NCI-H1048 (cell line): ENCODE measurements around the gene PCSK4.
"Not testable (repeated sequence)": the region's sequence is repeated elsewhere in the genome, so short reads cannot be mapped to it uniquely, and the experiment has no call there.

Experiments used
- DNase-seq: peaks from one replicate; lab custom pipeline; 2025; lab: John Stamatoyannopoulos, UW

The PCSK4 gene

GRCh38 chr19:1490311-1491113 is at the start of gene PCSK4:
TSS of gene PCSK4 (minus strand) at chr19:1490350. CDS start at chr19:1490346, 4 bp downstream.
- DNase-seq: peak; percentile 99

DNA sequence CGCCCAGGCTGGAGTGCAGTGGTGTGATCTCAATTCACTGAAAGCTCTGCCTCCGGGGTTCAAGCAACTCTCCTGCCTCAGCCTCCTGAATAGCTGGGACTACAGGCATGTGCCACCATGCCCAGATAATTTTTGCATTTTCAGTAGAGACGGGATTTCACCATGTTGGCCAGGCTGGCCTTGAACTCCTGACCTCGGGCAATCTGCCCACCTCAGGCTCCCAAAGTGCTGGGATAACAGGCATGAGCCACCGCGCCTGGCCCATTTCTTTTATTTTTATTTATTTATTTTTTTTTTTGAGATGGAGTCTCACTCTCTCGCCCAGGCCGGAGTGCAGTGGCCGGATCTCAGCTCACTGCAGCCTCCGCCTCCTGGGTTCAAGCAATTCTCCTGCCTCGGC is 49.6 kb upstream of the PCSK4 start:
- DNase-seq: not testable (repeated sequence)

- no peak for DNase-seq
Observed at GRCh38 chr19:1538978-1539377, 48.8 kb upstream of the PCSK4 start.

DNA sequence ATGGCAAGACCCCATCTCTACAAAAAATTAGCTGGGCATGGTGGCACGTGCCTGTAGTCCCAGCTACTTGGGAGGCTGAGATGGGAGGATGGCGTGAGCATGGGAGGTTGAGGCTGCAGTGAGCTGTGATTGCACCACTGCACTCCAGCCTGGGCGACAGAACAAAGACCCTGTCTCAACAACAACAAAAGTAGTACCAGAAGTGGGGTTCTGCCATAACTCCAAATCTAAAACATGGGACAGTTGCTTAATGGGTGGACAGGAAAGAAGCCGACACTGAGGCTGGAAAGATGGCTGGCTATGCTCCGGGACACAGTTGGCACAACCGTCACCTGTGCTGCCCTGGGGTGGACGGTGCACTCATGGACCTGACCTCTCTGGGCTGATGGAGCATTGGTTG is 45.5 kb upstream of the PCSK4 start:
- DNase-seq: not testable (repeated sequence)

DNA sequence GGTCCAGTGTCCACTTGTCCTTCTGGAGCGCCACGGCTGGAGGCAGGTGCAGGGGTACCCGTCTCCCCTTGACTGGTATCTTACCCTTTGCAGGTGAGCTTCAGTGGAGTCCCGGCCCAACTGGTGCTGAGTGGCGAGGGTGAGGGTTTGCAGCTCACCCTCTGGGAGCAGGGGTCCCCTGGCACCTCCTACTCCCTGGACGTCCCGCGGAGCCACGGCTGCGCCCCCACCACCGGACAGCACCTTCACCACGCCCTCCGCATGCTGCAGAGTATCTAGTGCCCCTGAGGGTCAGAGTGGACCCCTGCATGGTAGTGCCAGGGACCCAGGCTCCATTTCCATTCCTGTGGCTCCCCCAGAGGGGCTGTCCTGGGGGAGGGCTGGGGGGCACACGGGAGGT is 44.8 kb upstream of the PCSK4 start:
- no peak for DNase-seq

DNA sequence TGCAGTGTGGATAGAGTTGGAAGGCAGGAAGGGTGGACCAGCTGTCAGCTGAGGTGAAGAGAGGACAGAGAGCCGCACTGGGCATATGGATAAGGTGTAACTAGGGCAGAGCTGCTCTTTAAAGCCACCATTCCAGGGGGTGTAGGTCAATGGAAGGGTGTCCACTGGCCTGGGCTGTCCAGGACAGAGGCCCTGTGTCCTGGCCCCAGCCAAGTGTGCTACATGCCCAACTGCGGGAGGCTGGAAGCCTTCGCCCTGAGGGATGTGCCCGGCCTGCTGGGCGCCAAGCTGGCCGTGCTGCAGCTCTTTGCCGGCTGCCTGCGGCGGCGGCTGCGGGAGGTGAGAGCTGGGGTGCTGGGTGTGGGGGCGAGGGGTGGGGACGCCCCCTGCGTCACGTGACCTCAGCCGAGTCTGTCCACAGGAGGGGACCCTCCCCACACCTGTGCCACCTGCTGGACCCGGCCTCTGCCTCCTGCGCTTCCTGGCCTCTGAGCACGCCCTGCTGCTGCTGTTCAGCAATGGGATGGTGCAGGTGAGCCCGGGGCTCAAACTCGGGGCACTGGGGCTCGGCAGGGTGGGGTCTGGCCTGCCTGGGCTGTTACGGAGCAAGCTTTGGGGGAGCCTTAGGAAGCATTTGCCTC is 43.5 kb upstream of the PCSK4 start:
- DNase-seq: no peak

DNA sequence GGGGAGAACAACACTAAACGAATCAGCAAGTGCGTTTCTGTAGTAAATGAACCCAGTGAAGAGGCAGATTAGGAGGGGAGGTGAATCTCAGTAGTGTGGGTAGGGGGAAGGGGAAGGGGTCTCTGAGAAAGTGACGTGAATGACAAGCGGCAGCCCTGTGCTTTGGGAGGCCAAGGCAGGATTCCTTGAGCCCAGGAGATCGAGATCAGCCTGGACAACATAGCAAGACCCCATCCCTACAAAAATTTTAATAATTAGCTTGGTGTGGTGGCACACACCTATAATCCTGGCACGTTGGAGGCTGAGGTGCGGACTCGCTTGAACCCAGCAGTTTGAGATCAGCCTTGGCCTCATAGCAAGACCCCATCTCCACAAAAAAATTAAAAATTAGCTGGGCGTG is 41.9 kb upstream of the PCSK4 start:
- no peak for DNase-seq

- no peak for DNase-seq
Observed at GRCh38 chr19:1531587-1531986, 41.4 kb upstream of the PCSK4 start.

GRCh38 chr19:1530856-1531255 is 40.7 kb upstream of the PCSK4 start:
- not testable (repeated sequence) for DNase-seq

DNA sequence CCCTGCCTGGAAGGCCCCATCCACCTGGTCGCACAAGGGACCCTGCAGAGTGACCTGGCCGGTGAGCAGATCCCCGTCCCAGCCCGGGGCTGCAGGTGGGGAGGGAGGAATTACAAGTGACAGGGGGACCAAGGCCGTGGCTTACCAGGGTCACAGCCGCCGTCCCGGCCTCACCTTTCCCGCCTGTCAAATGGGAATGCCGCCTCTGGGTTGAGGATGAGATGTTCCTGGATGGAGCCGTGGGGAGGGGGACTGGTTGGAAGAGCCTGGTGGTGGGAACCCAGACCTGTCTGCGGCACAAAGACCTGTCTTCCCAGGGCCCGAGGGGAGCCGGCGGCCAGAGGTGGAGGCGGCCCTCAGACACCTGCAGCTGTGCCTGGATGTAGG is 39.3 kb upstream of the PCSK4 start:
- DNase-seq: no peak

- no peak for DNase-seq
Observed at GRCh38 chr19:1528596-1529429, 38.7 kb upstream of the PCSK4 start.

GRCh38 chr19:1527650-1528309 is 37.6 kb upstream of the PCSK4 start:
- DNase-seq: no peak

- no peak for DNase-seq
Observed at GRCh38 chr19:1526979-1527649, 37.0 kb upstream of the PCSK4 start.

- no peak for DNase-seq
Observed at GRCh38 chr19:1526066-1526778, 36.1 kb upstream of the PCSK4 start.

GRCh38 chr19:1525343-1525742 is 35.2 kb upstream of the PCSK4 start:
- no peak for DNase-seq

DNA sequence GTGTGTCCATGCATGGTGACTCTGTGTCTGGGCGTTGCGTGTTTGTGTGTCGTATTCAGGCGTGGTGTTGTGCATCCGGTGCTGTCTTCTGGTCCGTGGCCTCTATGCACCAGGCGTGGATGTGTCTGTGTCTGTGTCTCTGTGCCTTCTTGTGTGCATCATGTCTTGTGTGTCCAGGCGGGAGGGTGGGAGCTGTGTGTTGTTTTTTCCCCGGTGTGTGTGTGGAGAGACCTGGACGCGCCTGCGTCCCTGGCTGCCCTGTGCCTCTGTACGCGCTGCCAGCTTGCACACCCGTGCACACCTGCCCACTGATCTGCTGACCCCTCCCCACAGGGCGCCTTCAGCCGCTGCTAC is 34.8 kb upstream of the PCSK4 start:
- no peak for DNase-seq

GRCh38 chr19:1524287-1524971 is 34.3 kb upstream of the PCSK4 start:
- no peak for DNase-seq

- no peak for DNase-seq
Observed at GRCh38 chr19:1523412-1524286, 33.5 kb upstream of the PCSK4 start, which contains the start of gene PLK5. TSS of gene PLK5 (plus strand) at chr19:1524077. CDS start at chr19:1526997, 2,920 bp downstream.

DNA sequence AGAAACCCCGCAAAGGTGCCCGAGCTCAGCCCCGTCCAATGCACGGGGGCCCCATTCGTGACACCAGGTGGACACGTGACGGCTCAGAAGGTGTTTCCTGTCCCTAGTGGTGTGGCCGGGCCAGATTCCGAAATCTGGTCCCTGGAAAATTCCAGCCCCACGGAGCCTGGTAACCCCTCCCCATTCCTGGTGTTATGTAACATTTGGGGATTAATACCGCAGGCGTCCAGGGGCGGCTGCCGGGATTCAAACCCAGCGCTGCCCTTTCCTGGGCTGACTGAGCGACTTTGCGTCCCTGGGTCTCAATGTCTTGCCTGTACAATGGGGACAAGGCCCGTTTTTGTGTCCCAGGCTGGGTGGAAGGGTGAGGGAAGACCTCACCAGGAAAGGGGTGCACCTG is 32.7 kb upstream of the PCSK4 start:
- DNase-seq: no peak
